Cardiac atrium fibroblast (primary cell): Measurements from ENCODE around the gene CDC6. TPM values are rescaled to one million over a fixed set of nuclear protein-coding genes. Genes with fewer than 3 reads are reported as not detected.

ENCODE experiments used
- total RNA-seq: library from RNA; depleted of rRNA; stranded (reverse); fragments of >200 nt; gene quantifications from 2 replicates; pipeline ENCODE4 v1.2.3, GENCODE V29; 2015

Gene CDC6
- 5.2 and 9.6 TPM in 2 replicates for total RNA-seq

GRCh38 chr17:40287494-40288369 lies at the start of gene CDC6:
Gene CDC6 (plus strand): TSS chr17:40287879. CDS start chr17:40289421, 1,542 bp downstream.

GRCh38 chr17:40309031-40309948 lies 21.6 kb downstream of the CDC6 start, which contains the start of gene RARA:
Gene RARA (plus strand): TSS chr17:40309180. CDS start chr17:40331219, 22,039 bp downstream.

Other genes starting within 250 kb of the CDC6 start
- 41.6 and 63.9 TPM in 2 replicates for gene MED24, start 233.5 kb upstream of the CDC6 start, total RNA-seq
- 20.7 and 21.1 TPM in 2 replicates for gene THRA, start 224.9 kb upstream of the CDC6 start, total RNA-seq
- gene NR1D1, start 187.3 kb upstream of the CDC6 start, total RNA-seq: 0.81 and 3.4 TPM in 2 replicates
- gene MSL1, start 165.9 kb upstream of the CDC6 start, total RNA-seq: 49.5 and 68.7 TPM in 2 replicates
- 26.2 and 28.7 TPM in 2 replicates for gene CASC3, start 147.3 kb upstream of the CDC6 start, total RNA-seq
- gene RAPGEFL1, start 110.4 kb upstream of the CDC6 start, total RNA-seq: 2.3 and 3.2 TPM in 2 replicates
- 8.1 and 11.0 TPM in 2 replicates for gene WIPF2, start 68.6 kb upstream of the CDC6 start, total RNA-seq
- 35.6 and 63.9 TPM in 2 replicates for gene RARA, start 21.3 kb downstream of the CDC6 start, total RNA-seq
- gene GJD3, start 76.9 kb downstream of the CDC6 start, total RNA-seq: 1.3 TPM in 1 of 2 replicates, not detected in the other
- gene TOP2A, start 130.0 kb downstream of the CDC6 start, total RNA-seq: 20.9 and 34.5 TPM in 2 replicates
- 197 and 334 TPM in 2 replicates for gene IGFBP4, start 155.6 kb downstream of the CDC6 start, total RNA-seq
- 0.16 TPM in 1 of 2 replicates, not detected in the other for gene TNS4, start 213.7 kb downstream of the CDC6 start, total RNA-seq